ENCODE data around the gene RNASEH2B.

DNA sequence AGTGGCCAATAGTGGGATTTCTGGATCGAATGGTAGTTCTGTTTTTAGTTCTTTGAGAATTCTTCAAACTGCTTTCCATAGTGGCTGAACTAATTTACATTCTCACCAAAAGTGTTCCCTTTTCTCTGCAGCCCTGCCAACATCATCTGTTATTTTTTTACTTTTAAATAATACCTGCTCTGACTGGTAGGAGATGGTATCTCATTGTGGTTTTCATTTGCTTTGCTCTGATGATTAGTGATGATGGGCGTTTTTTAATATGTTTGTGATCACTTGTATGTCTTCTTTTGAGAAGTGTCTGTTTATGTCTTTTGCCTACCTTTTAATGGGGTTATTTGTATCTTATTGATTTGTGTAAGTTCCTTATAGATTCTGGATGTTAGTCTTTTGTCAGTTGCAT lies 48.0 kb downstream of the RNASEH2B start:
- TF ChIP-seq POLR2A (IDR thresholded peaks at IDR 0.05): no peak
- TF ChIP-seq, protein P1, sequence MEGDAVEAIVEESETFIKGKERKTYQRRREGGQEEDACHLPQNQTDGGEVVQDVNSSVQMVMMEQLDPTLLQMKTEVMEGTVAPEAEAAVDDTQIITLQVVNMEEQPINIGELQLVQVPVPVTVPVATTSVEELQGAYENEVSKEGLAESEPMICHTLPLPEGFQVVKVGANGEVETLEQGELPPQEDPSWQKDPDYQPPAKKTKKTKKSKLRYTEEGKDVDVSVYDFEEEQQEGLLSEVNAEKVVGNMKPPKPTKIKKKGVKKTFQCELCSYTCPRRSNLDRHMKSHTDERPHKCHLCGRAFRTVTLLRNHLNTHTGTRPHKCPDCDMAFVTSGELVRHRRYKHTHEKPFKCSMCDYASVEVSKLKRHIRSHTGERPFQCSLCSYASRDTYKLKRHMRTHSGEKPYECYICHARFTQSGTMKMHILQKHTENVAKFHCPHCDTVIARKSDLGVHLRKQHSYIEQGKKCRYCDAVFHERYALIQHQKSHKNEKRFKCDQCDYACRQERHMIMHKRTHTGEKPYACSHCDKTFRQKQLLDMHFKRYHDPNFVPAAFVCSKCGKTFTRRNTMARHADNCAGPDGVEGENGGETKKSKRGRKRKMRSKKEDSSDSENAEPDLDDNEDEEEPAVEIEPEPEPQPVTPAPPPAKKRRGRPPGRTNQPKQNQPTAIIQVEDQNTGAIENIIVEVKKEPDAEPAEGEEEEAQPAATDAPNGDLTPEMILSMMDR (IDR thresholded peaks at IDR 0.05): no peak

All from ovary (tissue), 3 donors.